ENCODE measurements around the gene DUT.

- TF ChIP-seq POU5F1 (IDR thresholded peaks at IDR 0.05; ENCODE audit: borderline replicate concordance, low read depth, low read length, partially characterized antibody) (no peak), AFF1 (IDR thresholded peaks at IDR 0.05; ENCODE audit: low read depth in 1 of 2, partially characterized antibody in 2 of 2) (no peak), AFF4 (CRISPR knock-in tag; IDR thresholded peaks at IDR 0.05) (no peak), FOXA1 (IDR thresholded peaks at IDR 0.05; ENCODE audit: borderline replicate concordance) (no peak)
Observed at GRCh38 chr15:48381861-48382260, 50.6 kb downstream of the DUT start.

Data from K562 (cell line).